ENCODE data around the gene CFAP100.

Gene CFAP100

GRCh38 chr3:126475413-126476114 is 80.9 kb downstream of the CFAP100 start, which contains the start of gene ZXDC:
Gene ZXDC, minus strand, starts transcription at chr3:126475891. Its CDS starts 26 bp downstream, at chr3:126475865.
- H3K4me2 ChIP-seq (ENCODE audit: low read length) = peak within 1 kb of the TSS; percentile 95
- peak within 1 kb of the TSS; percentile 76 for H3K4me3 ChIP-seq (ENCODE audit: low read depth, low read length, poor library complexity, severe bottlenecking)
- no peaks in the 10 kb centered on the region for H4K20me1 ChIP-seq (ENCODE audit: insufficient read depth, low read length)
- H3F3A ChIP-seq (ENCODE audit: insufficient read depth, low read length) = no peaks in the 10 kb centered on the region
- no peaks in the 10 kb centered on the region for H3K9me3 ChIP-seq (ENCODE audit: low read length)
- H3K36me3 ChIP-seq (ENCODE audit: insufficient read depth, low read length) = peaks cover 19% of the 10 kb centered on the region
- H3K27me3 ChIP-seq (ENCODE audit: insufficient read depth, low read length) = no peaks in the 10 kb centered on the region
- peak; percentile 32 for TF ChIP-seq CTCF (IDR thresholded peaks at IDR 0.05; ENCODE audit: low read length)
- no peak for TF ChIP-seq EZH2 (IDR thresholded peaks at IDR 0.05; ENCODE audit: borderline replicate concordance, low read length)
- H3K9ac ChIP-seq (ENCODE audit: low read length) = peak within 1 kb of the TSS; percentile 73
- no peaks in the 10 kb centered on the region for H3K9me2 ChIP-seq (ENCODE audit: low read depth, low read length)
- H3K27ac ChIP-seq (ENCODE audit: low read depth, low read length, poor library complexity, severe bottlenecking) = no peak within 1 kb of the TSS
- H2AFZ ChIP-seq (ENCODE audit: low read length) = peak within 1 kb of the TSS; percentile 99
- H3K4me1 ChIP-seq (ENCODE audit: insufficient read depth, low read length, severe bottlenecking) = peaks cover 36% of the 10 kb centered on the region
- peaks cover 14% of the 10 kb centered on the region; the same call in 1 of the 2 replicates for H3K79me2 ChIP-seq (ENCODE audit: insufficient read depth, low read length)

- no peaks in the 10 kb centered on the region for H4K20me1 ChIP-seq (ENCODE audit: insufficient read depth, low read length)
- H3K4me3 ChIP-seq (ENCODE audit: low read depth, low read length, poor library complexity, severe bottlenecking) = peak overlapping the region; percentile 76
- H3K9me2 ChIP-seq (ENCODE audit: low read depth, low read length) = no peaks in the 10 kb centered on the region
- no peak overlapping the region for H3K27ac ChIP-seq (ENCODE audit: low read depth, low read length, poor library complexity, severe bottlenecking)
- TF ChIP-seq EZH2 (IDR thresholded peaks at IDR 0.05; ENCODE audit: borderline replicate concordance, low read length) = no peak
- no peak for TF ChIP-seq CTCF (IDR thresholded peaks at IDR 0.05; ENCODE audit: low read length)
- H3K27me3 ChIP-seq (ENCODE audit: insufficient read depth, low read length) = no peaks in the 10 kb centered on the region
- no peaks in the 10 kb centered on the region for H3K9me3 ChIP-seq (ENCODE audit: low read length)
- peaks cover 36% of the 10 kb centered on the region for H3K4me1 ChIP-seq (ENCODE audit: insufficient read depth, low read length, severe bottlenecking)
- peaks cover 10% of the 10 kb centered on the region; the same call in 1 of the 2 replicates for H3K36me3 ChIP-seq (ENCODE audit: insufficient read depth, low read length)
- peak overlapping the region; percentile 93 for H3K4me2 ChIP-seq (ENCODE audit: low read length)
- no peaks in the 10 kb centered on the region for H3F3A ChIP-seq (ENCODE audit: insufficient read depth, low read length)
- H3K79me2 ChIP-seq (ENCODE audit: insufficient read depth, low read length) = peaks cover 14% of the 10 kb centered on the region; the same call in 1 of the 2 replicates
- peak overlapping the region; percentile 99 for H2AFZ ChIP-seq (ENCODE audit: low read length)
- peak overlapping the region; percentile 71 for H3K9ac ChIP-seq (ENCODE audit: low read length)
Measured at GRCh38 chr3:126476166-126477060, 81.7 kb downstream of the CFAP100 start.

- Histone ChIP-seq H3K4me3 (ENCODE audit: low read depth, low read length, poor library complexity, severe bottlenecking) (no peak overlapping the region), H3K27ac (ENCODE audit: low read depth, low read length, poor library complexity, severe bottlenecking) (no peak overlapping the region), H3K4me2 (ENCODE audit: low read length) (no peak overlapping the region)
Measured at GRCh38 chr3:126477061-126477380, 82.3 kb downstream of the CFAP100 start.

More at GRCh38 chr3:126477061-126477380, 82.3 kb downstream of the CFAP100 start:
- H3K27me3 ChIP-seq (ENCODE audit: insufficient read depth, low read length) = no peaks in the 10 kb centered on the region
- peaks cover 33% of the 10 kb centered on the region for H3K4me1 ChIP-seq (ENCODE audit: insufficient read depth, low read length, severe bottlenecking)
- H3F3A ChIP-seq (ENCODE audit: insufficient read depth, low read length) = no peaks in the 10 kb centered on the region
- H3K9ac ChIP-seq (ENCODE audit: low read length) = no peak overlapping the region
- TF ChIP-seq EZH2 (IDR thresholded peaks at IDR 0.05; ENCODE audit: borderline replicate concordance, low read length) (no peak), CTCF (IDR thresholded peaks at IDR 0.05; ENCODE audit: low read length) (no peak)
- H3K9me2 ChIP-seq (ENCODE audit: low read depth, low read length) = no peaks in the 10 kb centered on the region
- peaks cover 14% of the 10 kb centered on the region; the same call in 1 of the 2 replicates for H3K79me2 ChIP-seq (ENCODE audit: insufficient read depth, low read length)
- no peaks in the 10 kb centered on the region for H3K9me3 ChIP-seq (ENCODE audit: low read length)
- H3K36me3 ChIP-seq (ENCODE audit: insufficient read depth, low read length) = peaks cover 4% of the 10 kb centered on the region; the same call in 1 of the 2 replicates
- H2AFZ ChIP-seq (ENCODE audit: low read length) = no peak overlapping the region
- H4K20me1 ChIP-seq (ENCODE audit: insufficient read depth, low read length) = no peaks in the 10 kb centered on the region

All from OCI-LY1 (cell line).